Stimulated activated CD4-positive, alpha-beta T cell treated with anti-CD3 and anti-CD28 coated beads, Interleukin-4, amount 100 ng/mL, for 24 hours (primary cell): ENCODE measurements around the gene LYRM7.
A peak's percentile ranks its signal among the peaks of the same experiment; 100 is the strongest.
"Not testable (repeated sequence)": the region's sequence is repeated elsewhere in the genome, so short reads cannot be mapped to it uniquely, and the experiment has no call there.

Source experiments
- DNase-seq: peaks from one replicate; pipeline ENCODE4 v3.0.0-alpha.2; 2020

LYRM7 gene

DNA sequence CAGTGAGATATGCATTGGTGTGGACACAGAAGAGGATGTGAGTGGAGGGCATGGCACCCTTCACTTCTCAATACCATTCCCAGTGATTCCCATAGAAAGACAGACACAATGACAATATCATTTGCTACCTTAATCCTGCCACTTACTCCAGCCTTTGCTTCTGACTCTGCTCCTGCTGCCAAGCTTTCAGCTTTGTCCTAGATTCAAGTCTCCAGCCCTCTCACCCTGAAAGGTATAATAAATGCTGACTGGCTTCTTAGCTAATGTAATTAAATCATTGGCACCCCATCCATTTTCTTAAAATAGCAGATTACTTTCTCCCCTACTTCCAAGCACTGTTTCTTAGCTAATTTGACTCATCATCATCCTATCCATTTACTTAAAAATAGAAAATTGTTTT is 52.0 kb downstream of the LYRM7 start:
- no peak for DNase-seq

DNA sequence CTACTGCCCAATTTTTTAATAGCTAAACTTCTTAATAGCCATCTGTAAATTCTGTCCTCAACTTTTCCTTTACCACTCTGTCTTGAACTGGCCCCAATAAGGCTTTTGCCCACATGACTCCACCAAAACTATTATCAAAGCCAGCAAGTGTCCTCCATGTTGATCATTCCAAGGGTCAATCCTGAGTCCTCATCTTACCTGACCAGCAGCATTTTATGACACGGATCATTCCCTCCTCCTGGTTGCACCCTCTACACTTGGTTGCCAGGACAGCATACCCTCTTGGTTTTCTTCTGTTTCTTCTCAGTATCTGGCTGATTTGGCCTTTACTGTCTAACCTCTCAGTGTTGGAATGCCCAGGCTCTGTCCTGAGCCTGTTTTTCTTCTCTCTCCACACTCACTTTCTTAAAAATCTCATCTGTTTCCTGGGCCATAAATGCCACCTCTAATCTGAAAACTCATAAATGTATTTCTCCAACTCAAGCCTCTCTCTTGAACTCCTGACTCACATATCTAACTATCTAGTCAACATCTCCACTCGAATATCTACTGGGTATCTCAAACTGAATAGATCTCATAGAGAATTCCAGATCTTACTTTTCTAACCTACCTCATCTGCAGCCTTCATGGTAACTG is 53.1 kb downstream of the LYRM7 start:
- DNase-seq: no peak

DNA sequence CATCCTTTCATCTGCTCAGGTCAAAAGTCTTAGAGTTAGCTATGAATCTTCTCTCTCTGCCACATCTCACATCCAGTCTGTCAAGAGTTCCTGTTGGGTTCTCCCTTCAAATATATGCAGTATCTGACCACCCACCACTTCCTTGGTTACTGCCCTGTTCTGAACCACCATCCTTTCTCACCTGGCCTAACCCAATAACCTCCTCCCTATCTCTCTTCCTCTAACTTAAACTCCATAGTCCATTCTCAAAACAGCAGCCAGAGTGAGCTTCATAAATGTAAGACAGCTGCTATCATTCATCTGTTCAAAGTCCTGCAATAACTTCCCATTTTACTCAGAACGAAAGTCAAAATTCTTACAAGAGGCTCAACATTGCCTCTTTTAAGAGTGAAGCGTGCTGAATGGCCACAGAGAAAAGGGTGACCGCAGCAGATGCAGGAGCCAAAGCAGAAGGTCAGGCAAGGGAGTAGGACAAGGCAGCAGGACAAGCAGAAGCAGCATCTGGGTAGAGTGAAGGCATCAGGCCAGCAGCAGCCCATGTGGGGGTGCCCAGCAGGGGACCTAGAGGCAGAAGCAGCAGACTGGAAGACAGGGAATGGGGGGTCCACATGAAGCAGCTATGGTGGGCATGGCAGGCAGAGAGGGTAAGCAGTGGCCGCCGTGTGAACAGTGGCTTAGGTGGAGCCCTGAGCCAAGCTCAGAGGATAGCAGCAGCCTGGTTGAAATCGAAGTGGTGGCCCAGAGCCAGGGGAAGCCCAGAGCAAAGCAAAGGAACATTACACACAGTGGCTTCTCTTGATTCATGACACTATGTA is 53.9 kb downstream of the LYRM7 start:
- DNase-seq: no peak

DNA sequence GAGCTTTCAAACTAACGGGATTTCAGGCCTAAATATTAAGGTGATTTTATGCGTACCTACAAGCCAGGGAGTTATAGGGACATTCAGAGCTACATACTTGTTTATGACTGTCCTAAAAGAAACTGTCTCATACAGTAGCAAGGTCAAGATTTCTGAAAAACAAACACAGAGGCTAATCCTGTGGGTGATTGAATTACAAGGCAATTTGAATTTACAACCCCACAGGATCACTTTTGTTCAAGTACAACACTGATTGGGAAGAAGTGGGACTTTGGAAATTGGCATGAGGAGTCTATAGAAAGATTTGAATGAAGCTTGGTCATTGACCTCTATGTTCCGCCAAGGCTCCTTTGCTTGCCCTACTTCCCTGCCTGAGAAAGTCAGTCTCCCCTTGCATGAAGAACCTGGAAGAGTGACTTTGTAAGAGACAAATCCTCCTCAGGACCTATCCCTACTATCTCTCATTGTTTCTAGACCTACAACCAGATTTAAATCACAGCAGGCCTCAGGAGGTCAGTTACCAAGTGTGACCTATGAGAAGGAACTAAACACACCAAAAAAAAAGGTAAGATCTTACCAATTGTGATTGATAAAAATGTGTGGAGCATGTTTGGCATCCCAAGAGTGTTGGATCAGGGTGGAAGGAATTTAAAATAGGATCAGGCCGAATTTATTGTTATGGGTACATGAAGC is 54.7 kb downstream of the LYRM7 start:
- no peak for DNase-seq

DNA sequence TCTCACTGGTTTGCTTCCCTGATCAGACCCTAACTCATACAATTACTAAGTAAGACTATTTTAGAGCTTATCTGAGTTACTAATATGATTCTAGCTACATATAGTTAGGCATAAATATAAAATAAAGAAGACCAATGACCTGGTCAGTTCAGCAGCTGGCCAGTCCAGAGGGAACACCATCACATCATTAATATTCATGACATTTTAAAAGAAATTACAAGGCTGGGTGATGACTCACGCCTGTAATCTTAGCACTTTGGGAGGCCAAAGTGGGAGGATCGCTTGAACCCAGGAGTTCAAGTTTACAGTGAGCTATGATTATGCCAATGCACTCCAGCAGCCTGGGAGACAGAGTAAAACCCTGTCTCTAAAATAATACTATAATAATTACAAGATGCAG is 56.2 kb downstream of the LYRM7 start:
- DNase-seq: no peak

DNA sequence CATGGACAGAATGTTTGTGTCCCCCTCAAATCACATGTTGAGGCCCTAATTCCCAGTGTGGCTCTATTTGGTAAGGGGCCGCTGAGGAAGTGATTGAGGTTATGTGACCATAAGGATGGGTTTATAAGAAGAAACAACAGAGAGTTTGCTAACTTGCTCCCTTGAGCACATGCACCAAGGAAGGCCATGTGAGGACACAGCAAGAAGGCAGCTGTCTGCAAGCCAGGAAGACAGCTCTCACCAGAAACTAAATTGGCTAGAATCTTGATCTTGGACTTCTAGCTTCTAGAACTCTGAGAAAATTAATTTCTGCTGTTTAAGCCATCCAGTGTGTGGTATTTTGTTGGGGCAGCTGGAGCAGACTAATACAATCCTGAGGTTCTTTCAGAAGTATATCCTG is 57.9 kb downstream of the LYRM7 start:
- DNase-seq: no peak

DNA sequence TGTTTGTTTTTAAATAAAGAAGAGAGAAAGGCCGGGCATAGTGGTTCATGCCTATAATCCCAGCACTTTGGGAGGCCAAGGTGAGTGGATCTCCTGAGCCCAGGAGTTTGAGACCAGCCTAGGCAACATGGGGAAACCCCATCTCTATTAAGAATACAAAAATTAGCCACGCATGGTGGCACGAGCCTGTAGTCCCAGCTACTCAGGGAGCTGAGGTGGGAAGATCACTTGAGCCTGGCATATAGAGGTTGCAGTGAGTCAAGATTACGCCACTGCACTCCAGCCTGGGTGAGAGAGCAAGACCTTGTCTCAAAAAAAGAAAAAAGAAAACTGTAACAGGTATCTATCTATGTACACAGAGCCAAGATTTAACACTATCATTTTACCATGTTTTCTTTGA is 58.9 kb downstream of the LYRM7 start:
- DNase-seq: no peak

DNA sequence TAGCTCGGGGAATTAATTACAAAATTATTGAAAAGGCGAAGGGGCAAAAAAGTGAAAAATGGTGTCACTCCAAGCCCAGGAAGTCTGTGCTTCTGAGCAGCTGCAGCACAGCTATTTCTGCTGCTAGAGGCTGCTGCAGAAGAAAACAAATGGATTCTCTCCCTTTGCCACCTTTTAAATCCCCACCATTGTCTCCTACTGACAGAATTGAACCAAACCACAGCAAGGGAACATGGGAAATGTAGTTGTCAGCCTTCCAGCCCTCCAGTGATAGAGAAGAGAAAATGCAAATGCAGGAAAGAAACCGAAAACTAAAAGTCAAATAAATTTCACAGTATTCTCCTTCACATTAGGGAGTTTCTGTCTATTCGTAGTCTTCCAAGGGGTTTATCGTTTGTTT is 59.7 kb downstream of the LYRM7 start:
- no peak for DNase-seq

DNA sequence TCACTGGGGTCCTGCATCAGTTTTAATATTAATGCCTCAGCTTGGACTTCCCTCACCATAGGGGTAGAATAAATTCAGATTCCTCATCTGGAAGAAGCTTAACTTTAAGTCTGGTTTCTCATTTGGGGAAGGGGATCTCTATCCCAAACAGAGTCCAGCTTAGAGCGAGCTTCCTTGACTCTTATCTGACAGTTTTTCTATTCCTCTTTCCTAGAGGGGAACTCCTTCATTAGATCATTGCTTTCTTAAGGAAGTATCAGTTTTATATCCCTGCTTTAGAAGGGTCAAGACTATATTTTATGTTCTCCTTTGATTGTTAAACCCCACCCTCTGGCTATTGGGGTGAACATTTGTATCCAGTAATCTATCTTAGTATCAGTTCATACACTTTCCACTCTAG is 68.9 kb downstream of the LYRM7 start:
- DNase-seq: no peak

DNA sequence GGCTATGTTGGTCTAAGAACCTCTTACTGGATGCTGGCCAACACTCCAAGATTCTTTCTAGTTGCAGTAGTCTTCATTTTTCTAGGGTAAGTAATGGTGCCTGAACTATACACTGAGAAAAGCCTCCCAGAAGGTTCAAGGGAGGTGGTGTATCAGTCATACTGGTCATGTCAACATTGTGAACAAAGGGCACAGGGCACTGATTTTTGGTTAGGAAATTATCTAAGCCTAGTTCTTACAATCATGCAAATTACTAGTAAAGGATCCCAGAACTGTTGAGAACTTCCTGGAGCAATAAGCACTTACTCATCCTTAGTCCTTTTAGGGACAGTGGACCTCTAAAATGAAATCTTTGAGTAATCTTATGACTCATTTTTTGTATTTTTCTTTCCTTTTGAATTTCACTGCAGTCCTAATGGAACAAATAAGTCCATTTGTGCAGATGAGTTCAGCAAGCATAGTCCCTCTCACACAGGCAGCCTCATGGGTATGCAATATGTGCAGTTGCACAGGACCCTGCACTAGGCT is 72.0 kb downstream of the LYRM7 start:
- DNase-seq: no peak

DNA sequence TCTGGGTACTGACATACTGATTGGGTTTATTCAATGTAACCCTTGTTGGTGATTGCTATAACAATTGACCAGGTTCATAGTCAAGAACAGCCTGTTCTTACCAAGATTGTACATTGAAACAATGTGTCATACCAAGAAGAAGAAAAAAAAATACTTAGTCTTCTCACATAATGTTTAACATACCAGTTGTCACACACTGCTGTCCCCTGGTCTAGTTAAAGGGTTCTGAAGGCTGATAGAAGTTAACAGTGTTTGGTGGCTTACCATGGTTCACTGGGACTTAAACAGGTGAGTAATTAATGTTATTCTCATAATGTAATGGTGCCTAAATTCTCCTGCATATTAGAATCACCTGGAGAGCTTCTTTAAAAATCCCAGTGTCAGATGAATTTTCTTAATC is 74.6 kb downstream of the LYRM7 start:
- DNase-seq: no peak

DNA sequence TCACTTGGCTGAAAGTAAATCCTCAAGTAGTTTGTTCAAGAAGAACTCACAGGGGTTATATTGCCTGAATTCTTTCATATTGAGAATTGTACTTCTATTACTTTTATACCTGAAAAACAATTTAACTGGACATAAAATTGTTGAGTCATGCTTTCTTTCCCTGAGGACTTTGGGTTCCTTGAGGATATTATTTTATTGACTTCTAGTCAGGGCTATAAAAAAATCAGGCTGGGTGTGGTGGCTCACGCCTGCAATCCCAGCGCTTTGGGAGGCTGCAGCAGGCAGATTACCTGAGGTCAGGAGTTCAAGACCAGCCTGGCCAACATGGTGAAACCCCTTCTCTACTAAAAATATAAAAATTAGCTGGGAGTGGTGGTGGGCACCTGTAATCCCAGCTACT is 75.2 kb downstream of the LYRM7 start:
- no peak for DNase-seq

DNA sequence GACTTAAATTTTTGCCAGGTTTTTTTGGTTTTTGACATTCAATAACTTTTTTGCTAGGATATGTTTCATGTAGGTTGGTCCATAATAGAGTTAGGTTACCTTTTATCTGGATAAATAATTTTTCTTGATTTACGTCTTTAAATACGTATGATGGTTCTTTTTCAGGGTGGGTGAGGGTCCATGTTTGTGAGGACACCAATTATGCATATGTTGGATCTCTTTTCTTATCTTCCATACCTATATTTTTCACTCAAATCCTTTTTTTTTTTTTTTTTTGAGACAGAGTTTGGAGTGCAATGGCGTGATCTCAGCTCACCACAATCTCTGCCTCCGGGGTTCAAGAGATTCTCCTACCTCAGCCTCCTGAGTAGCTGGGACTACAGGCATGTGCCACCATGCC is 75.8 kb downstream of the LYRM7 start:
- no peak for DNase-seq

DNA sequence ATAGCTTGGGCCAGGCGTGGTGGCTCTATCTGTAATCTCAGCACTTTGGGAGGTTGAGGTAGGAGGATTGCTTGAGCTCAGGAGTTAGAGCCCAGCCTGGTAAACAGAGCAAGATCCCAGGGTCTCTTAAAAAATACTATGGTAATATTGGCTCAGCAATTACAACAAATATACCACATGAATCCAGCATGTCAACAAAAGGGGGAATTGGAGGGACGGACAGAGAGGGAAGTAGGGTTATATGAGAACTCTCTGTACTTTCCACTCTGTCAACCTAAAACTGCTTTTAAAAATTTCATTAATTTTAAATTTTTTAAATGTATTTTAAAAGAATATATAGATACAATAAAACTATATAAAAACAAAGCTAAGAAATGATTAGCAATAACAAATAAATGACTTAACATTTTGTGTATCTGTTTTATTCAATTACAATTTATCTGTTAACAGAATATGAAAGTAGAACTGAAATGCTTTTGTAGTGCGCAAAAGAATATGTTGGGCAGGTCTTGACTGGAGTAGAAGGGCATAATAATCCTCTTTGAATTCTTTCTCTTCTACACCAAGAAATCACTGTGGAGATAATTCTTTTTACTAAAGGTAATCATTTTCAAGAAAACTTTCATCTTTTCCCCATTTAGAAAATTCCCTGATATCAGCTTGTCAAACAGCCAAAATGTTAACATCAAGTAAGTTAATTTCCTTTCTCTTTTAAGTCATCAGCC is 80.2 kb downstream of the LYRM7 start:
- DNase-seq: no peak

DNA sequence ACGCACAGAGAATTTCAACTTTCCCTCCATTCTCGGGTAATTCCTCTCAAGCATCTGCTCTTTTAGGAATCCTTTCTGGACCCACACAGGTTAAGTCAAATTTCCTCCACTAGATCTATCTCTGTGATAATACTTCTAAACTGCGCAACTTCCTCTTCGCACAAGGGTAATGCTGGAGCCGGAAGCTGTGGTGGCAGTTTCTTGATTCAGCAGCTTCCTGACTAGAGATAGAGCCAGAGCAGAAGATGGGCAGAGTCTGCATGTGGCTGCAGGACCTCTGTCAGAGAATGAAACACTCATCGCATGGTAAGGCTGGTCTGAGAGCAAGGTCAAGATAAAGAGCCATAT is 82.1 kb downstream of the LYRM7 start:
- DNase-seq: peak; percentile 81

DNA sequence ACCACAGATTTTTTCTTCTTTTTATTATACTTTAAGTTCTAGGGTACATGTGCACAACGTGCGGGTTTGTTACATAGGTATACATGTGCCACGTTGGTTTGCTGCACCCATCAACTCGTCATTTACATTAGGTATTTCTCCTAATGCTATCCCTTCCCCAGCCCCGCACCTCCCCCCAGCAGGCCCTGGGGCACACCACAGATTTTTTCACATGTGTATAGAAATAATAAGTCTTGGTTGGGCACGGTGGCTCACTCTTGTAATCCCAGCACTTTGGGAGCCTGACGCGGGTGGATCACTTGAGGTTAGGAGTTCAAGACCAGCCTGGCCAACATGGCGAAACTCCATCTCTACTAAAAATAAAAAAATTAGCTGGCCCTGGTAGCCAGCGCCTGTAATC is 83.3 kb downstream of the LYRM7 start:
- not testable (repeated sequence) for DNase-seq

DNA sequence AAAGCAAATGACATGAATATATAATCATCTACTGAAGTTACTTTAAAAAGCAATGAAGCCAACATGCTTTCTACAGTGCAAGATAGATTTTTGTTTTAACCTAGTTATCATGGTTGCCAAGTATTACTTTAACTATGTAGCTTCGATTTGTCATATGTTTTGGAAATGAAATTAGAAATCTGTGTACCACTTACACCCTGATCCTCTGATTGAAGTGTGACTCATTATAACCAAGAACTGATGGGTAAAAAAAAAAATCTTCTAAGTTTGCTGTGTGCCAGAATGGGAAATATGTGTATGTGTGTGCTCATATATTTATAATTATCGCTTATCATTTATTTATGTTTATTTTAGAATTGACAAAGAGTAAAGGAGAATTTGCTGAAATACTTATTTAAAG is 84.0 kb downstream of the LYRM7 start:
- DNase-seq: no peak
